OCI-LY1 (cell line): ENCODE results near the gene CAPN14.

Experiments used
- EZH2 ChIP-seq: fragments of 200-600 bp; sonication (generic), shearing (Covaris generic); IDR thresholded peaks from 2 replicates; pipeline ENCODE4 v1.8.0; 2017; ENCODE audit warnings: borderline replicate concordance, mixed run types, mild to moderate bottlenecking, antibody characterized with exemption, low read length, moderate library complexity, mixed read lengths
- TF ChIP-seq, protein P1 (sequence below): fragments of 200-600 bp; sonication (generic), shearing (Covaris generic); IDR thresholded peaks from 2 replicates; pipeline ENCODE4 v1.5.1; 2017; ENCODE audit warnings: mild to moderate bottlenecking, antibody characterized with exemption, low read length, moderate library complexity, mixed read lengths

DNA sequence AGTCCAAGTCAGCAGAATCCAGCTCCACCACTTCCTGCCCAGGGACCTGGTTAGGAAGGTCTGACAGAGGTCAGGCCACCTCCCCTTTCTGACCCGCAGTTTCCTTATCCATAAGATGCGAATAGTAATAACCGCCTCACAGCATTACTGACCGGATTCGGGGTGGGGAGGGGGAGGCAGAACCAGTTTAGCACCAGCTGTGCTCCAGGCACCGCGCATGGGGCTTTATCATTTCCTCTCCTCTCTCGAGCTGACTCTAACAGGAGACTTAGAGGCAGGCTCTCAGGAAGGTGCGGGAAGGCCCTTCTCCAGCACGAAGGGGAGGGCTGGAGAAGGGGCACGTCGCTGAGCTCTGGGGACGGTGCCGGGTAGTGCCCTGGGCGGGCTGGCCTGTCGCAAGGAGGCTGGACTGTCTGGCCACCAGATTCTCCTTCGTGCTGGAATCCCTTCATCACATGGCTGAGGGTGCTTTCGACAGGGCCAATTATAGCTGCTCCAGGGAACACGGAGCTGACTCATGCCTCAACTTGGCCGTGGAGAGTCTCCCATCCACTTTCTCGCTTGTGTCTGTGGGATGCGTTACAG, 22.4 kb upstream of the CAPN14 start:
- TF ChIP-seq, protein P1, sequence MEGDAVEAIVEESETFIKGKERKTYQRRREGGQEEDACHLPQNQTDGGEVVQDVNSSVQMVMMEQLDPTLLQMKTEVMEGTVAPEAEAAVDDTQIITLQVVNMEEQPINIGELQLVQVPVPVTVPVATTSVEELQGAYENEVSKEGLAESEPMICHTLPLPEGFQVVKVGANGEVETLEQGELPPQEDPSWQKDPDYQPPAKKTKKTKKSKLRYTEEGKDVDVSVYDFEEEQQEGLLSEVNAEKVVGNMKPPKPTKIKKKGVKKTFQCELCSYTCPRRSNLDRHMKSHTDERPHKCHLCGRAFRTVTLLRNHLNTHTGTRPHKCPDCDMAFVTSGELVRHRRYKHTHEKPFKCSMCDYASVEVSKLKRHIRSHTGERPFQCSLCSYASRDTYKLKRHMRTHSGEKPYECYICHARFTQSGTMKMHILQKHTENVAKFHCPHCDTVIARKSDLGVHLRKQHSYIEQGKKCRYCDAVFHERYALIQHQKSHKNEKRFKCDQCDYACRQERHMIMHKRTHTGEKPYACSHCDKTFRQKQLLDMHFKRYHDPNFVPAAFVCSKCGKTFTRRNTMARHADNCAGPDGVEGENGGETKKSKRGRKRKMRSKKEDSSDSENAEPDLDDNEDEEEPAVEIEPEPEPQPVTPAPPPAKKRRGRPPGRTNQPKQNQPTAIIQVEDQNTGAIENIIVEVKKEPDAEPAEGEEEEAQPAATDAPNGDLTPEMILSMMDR, result no peak
- TF ChIP-seq EZH2, result no peak
